Measurements from ENCODE around the gene ATP6V1C2. TPM values are rescaled to one million over a fixed set of nuclear protein-coding genes. Genes with fewer than 3 reads are reported as not detected.

Gene ATP6V1C2
- total RNA-seq, 1 donor from 2014 or later: 1.1 TPM

GRCh38 chr2:10764096-10764785 is 42.8 kb downstream of the ATP6V1C2 start:
- Mint-ChIP-seq H3K36me3 (no peaks in the 10 kb centered on the region), H3K27ac (no peak overlapping the region), H3K4me1 (ENCODE audit: unreplicated experiment) (peaks cover 3% of the 10 kb centered on the region), H3K27me3 (no peaks in the 10 kb centered on the region), H3K9me3 (no peaks in the 10 kb centered on the region), H3K4me3 (no peak overlapping the region)
- DNase-seq (ENCODE audit: extremely low spot score, unreplicated experiment): no peak
- TF ChIP-seq, protein P1, sequence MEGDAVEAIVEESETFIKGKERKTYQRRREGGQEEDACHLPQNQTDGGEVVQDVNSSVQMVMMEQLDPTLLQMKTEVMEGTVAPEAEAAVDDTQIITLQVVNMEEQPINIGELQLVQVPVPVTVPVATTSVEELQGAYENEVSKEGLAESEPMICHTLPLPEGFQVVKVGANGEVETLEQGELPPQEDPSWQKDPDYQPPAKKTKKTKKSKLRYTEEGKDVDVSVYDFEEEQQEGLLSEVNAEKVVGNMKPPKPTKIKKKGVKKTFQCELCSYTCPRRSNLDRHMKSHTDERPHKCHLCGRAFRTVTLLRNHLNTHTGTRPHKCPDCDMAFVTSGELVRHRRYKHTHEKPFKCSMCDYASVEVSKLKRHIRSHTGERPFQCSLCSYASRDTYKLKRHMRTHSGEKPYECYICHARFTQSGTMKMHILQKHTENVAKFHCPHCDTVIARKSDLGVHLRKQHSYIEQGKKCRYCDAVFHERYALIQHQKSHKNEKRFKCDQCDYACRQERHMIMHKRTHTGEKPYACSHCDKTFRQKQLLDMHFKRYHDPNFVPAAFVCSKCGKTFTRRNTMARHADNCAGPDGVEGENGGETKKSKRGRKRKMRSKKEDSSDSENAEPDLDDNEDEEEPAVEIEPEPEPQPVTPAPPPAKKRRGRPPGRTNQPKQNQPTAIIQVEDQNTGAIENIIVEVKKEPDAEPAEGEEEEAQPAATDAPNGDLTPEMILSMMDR (conservative IDR thresholded peaks at IDR 0.05): no peak

DNA sequence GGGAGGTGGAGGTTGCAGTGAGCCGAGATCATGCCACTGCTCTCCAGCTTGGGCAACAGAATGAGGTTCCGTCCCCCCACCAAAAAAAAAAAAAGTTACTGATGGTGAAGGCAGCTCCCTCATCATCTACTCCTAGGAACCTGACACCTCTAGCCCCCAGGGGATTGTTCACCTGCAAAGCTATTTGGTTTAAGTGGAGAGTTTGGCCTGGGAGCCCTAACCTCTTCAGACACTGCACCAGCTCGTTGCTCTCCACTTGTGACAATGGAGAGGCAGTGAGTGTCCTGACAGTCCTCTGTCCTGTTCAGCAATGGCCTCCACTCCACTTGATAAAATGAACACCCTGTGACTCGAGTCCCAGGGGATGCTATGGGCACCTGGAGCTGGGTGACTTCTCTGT is 43.5 kb downstream of the ATP6V1C2 start:
- Mint-ChIP-seq H3K4me1 (ENCODE audit: unreplicated experiment) (peaks cover 3% of the 10 kb centered on the region), H3K9me3 (no peaks in the 10 kb centered on the region), H3K27me3 (no peaks in the 10 kb centered on the region), H3K4me3 (no peak overlapping the region), H3K27ac (no peak overlapping the region), H3K36me3 (no peaks in the 10 kb centered on the region)
- DNase-seq (ENCODE audit: extremely low spot score, unreplicated experiment): no peak
- TF ChIP-seq, protein P1 (conservative IDR thresholded peaks at IDR 0.05): no peak

DNA sequence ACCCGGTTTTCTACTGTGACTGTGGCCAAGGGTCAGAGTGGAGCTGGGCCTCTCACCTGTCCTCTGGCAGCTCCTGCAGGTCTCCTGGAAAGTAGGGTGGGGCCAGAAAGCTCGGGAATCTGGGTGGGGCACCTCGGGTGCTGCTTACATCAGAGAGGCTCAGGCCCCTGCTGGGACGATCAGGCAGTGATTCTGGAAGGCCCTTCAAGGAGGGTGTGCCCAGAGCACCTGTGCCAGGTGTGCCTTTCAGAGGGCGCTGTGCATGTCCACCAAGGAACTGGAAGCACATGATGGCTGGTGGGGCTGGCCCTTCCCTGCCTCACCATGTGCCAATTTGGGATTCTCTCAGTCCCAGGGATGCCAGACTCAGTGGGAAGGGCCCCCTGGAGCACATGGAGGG is 44.0 kb downstream of the ATP6V1C2 start:
- Mint-ChIP-seq H3K9me3 (no peaks in the 10 kb centered on the region), H3K4me1 (ENCODE audit: unreplicated experiment) (peaks cover 3% of the 10 kb centered on the region)
- TF ChIP-seq, protein P1 (conservative IDR thresholded peaks at IDR 0.05): no peak

DNA sequence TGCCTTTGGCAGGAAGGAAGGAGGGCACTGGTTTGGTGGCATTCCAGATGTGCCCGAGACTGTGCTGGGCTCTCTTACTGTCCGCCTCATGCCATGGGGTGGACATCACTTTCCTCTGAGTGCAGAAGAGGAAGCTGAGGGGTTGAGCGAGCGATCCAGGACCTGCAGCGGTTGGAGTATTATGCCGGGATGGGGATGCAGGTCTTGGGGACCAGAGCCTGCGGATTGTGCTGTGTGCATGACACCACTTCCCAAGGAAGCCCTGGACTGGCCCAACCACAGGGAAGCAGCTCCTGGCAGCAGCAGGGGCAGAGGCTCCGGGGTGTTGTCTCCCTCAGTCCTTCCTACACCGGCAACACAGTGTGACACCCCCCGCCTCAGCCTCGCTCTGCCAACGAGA is 44.5 kb downstream of the ATP6V1C2 start:
- Mint-ChIP-seq H3K36me3 (no peaks in the 10 kb centered on the region), H3K9me3 (no peaks in the 10 kb centered on the region), H3K4me1 (ENCODE audit: unreplicated experiment) (peaks cover 3% of the 10 kb centered on the region), H3K27me3 (no peaks in the 10 kb centered on the region), H3K27ac (peak overlapping the region; percentile 72), H3K4me3 (no peak overlapping the region)
- TF ChIP-seq, protein P1 (conservative IDR thresholded peaks at IDR 0.05): no peak
- DNase-seq (ENCODE audit: extremely low spot score, unreplicated experiment): no peak

More for the DNA sequence above, 44.0 kb downstream of the ATP6V1C2 start:
- Mint-ChIP-seq H3K27me3 (no peaks in the 10 kb centered on the region), H3K4me3 (no peak overlapping the region), H3K36me3 (no peaks in the 10 kb centered on the region), H3K27ac (peak overlapping the region; percentile 72)
- no peak for DNase-seq (ENCODE audit: extremely low spot score, unreplicated experiment)

GRCh38 chr2:10768063-10768507 is 46.7 kb downstream of the ATP6V1C2 start:
- Mint-ChIP-seq H3K36me3 (no peaks in the 10 kb centered on the region), H3K27me3 (no peaks in the 10 kb centered on the region), H3K4me3 (no peak overlapping the region), H3K9me3 (no peaks in the 10 kb centered on the region), H3K4me1 (ENCODE audit: unreplicated experiment) (peaks cover 3% of the 10 kb centered on the region), H3K27ac (no peak overlapping the region)
- TF ChIP-seq, protein P1 (conservative IDR thresholded peaks at IDR 0.05): no peak
- no peak for DNase-seq (ENCODE audit: extremely low spot score, unreplicated experiment)

Data from type B pancreatic cell (in vitro differentiated cells).